Erythroblast (primary cell): ENCODE data around the gene LYPLAL1.

ENCODE experiments used
- GATA1 ChIP-seq: IDR thresholded peaks from 2 replicates; pipeline ENCODE4 v1.6.1; 2011; ENCODE audit warnings: low read depth, mild to moderate bottlenecking, control low read depth, low read length, moderate library complexity
- POLR2A ChIP-seq: IDR thresholded peaks from 2 replicates; pipeline ENCODE4 v1.6.1; 2011; ENCODE audit warnings: mild to moderate bottlenecking, low read length

DNA sequence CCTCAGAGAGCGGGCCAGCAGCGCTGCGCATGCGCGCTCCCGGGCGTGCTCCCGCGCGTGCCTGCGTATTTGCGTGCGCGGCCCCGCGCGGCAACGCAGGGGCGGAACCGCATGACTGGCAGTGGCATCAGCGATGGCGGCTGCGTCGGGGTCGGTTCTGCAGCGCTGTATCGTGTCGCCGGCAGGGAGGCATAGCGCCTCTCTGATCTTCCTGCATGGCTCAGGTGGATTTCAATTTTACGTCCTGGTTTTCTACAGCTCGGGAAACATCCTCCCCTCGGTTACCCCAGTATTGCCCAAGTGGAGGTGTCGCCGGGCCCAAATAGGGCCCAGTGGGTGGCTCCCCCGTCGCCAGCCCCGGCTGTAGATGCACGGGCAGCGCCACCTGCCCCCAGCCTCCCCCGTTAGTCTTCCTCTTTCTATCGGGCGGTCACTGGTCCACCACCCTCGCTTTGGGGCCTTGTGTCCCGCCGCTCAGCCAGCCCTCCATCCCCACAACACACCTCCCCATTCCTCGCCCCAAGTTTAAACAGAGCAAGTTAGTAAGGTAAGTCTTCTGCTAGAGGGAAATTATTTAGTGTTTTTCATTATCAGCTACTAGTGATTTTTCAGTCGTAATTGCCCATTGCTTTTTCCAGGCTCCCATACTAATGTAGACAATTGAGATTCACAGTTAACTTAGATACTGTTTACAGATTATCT is at the start of gene LYPLAL1:
- TF ChIP-seq POLR2A (peak; percentile 96), GATA1 (no peak)
